ENCODE measurements around the gene OR2T1. TPM values are rescaled to one million over a fixed set of nuclear protein-coding genes. Genes with fewer than 3 reads are reported as not detected.

Gene OR2T1
- total and polyA plus RNA-seq, 2 donors (not counting 1 experiment from before 2014, with no cell fraction given): not detected

- Histone ChIP-seq H3K4me1 (ENCODE audit: control insufficient read depth in 2 of 2, insufficient read depth in 2 of 2, low read length in 2 of 2) (no peaks in the 10 kb centered on the region), H3K4me3 (ENCODE audit: control extremely low read depth in 1 of 5, extremely low read depth in 1 of 5, insufficient read depth in 1 of 5, low read depth in 2 of 5, low read length in 4 of 5) (no peak overlapping the region), H3K9ac (ENCODE audit: low read length) (no peak overlapping the region), H4K20me1 (ENCODE audit: control insufficient read depth, insufficient read depth, low read length, poor library complexity, severe bottlenecking) (no peaks in the 10 kb centered on the region), H3K27me3 (replicated peaks in 1 of 4; ENCODE audit: control extremely low read depth in 1 of 4, control insufficient read depth in 3 of 4, insufficient read depth in 4 of 4, low read length in 3 of 4) (no peaks in the 10 kb centered on the region), H3K79me2 (ENCODE audit: control insufficient read depth, insufficient read depth, low read length) (no peaks in the 10 kb centered on the region), H3K36me3 (replicated peaks in 1 of 2; ENCODE audit: control extremely low read depth in 1 of 2, control insufficient read depth in 1 of 2, extremely low read depth in 1 of 2, insufficient read depth in 2 of 2, low read length in 1 of 2) (no peaks in the 10 kb centered on the region), H3K9me3 (ENCODE audit: control extremely low read depth in 1 of 3, control insufficient read depth in 2 of 3, insufficient read depth in 1 of 3, low read length in 2 of 3) (peaks cover 0 to 6% (median 4%) of the 10 kb centered on the region in 3 donors), H3K27ac (ENCODE audit: low read length in 2 of 2) (no peak overlapping the region), H2AFZ (ENCODE audit: insufficient read depth, low read depth, low read length, poor library complexity, severe bottlenecking) (no peak overlapping the region), H3K4me2 (replicated peaks; ENCODE audit: low read depth, low read length, poor library complexity, severe bottlenecking) (no peak overlapping the region)
- Mint-ChIP-seq H3K9me3 (ENCODE audit: insufficient read depth) (peaks cover 8% of the 10 kb centered on the region), H3K27ac (no peak overlapping the region), H3K27me3 (no peaks in the 10 kb centered on the region), H3K4me3 (no peak overlapping the region), H3K4me1 (no peaks in the 10 kb centered on the region)
- 90% methylated on average over 5 of the region's 8 CpGs for WGBS (ENCODE audit: insufficient coverage)
- DNase-seq: no peak
- intact Hi-C loops (cut with micrococcal nuclease): no loop called here
- no peak for ATAC-seq (ENCODE audit: low read depth)
- TF ChIP-seq EZH2 (IDR thresholded peaks at IDR 0.05; ENCODE audit: borderline replicate concordance, insufficient read depth, low read depth, low read length, poor library complexity, severe bottlenecking): no peak
- TF ChIP-seq, protein P1, sequence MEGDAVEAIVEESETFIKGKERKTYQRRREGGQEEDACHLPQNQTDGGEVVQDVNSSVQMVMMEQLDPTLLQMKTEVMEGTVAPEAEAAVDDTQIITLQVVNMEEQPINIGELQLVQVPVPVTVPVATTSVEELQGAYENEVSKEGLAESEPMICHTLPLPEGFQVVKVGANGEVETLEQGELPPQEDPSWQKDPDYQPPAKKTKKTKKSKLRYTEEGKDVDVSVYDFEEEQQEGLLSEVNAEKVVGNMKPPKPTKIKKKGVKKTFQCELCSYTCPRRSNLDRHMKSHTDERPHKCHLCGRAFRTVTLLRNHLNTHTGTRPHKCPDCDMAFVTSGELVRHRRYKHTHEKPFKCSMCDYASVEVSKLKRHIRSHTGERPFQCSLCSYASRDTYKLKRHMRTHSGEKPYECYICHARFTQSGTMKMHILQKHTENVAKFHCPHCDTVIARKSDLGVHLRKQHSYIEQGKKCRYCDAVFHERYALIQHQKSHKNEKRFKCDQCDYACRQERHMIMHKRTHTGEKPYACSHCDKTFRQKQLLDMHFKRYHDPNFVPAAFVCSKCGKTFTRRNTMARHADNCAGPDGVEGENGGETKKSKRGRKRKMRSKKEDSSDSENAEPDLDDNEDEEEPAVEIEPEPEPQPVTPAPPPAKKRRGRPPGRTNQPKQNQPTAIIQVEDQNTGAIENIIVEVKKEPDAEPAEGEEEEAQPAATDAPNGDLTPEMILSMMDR (IDR thresholded peaks at IDR 0.05): no peak
- ChIA-PET CTCF (no interaction called here), POLR2A (no interaction called here)
Measured at GRCh38 chr1:248406721-248407692, 4.2 kb downstream of the OR2T1 start.

DNA sequence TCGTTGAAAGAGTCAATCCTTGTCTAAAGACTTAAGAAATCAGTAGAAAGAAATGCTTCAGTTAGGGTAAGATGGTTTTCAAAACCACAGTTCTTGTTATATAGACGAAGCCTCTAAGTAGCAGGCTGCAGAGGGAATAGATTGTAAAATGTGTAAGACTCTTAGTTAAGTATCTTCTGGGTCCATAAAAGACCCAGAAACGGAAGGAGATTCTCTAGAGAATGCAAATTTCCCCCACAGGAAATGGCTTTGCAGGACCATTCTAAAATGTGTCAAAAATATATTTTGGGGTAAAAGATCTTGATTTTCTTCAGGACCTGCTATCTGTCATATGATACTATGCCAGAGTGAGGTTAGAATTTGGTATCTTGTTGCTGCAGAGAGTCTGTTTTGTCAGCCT, 13.4 kb downstream of the OR2T1 start:
- ATAC-seq (ENCODE audit: low read depth) (no peak), DNase-seq (no peak)
- CTCF ChIA-PET: no interaction called here
- Histone ChIP-seq H3K27ac (ENCODE audit: low read length in 2 of 2) (no peak overlapping the region), H2AFZ (ENCODE audit: insufficient read depth, low read depth, low read length, poor library complexity, severe bottlenecking) (peak overlapping the region; percentile 19), H3K36me3 (replicated peaks in 1 of 2; ENCODE audit: control extremely low read depth in 1 of 2, control insufficient read depth in 1 of 2, extremely low read depth in 1 of 2, insufficient read depth in 2 of 2, low read length in 1 of 2) (no peaks in the 10 kb centered on the region), H3K9ac (ENCODE audit: low read length) (no peak overlapping the region), H3K4me1 (ENCODE audit: control insufficient read depth in 2 of 2, insufficient read depth in 2 of 2, low read length in 2 of 2) (peaks cover 6 to 8% of the 10 kb centered on the region in 2 donors), H3K4me3 (ENCODE audit: control extremely low read depth in 1 of 5, extremely low read depth in 1 of 5, insufficient read depth in 1 of 5, low read depth in 2 of 5, low read length in 4 of 5) (no peak overlapping the region), H3K79me2 (ENCODE audit: control insufficient read depth, insufficient read depth, low read length) (no peaks in the 10 kb centered on the region), H3K27me3 (replicated peaks in 1 of 4; ENCODE audit: control extremely low read depth in 1 of 4, control insufficient read depth in 3 of 4, insufficient read depth in 4 of 4, low read length in 3 of 4) (no peaks in the 10 kb centered on the region), H3K4me2 (replicated peaks; ENCODE audit: low read depth, low read length, poor library complexity, severe bottlenecking) (no peak overlapping the region), H4K20me1 (ENCODE audit: control insufficient read depth, insufficient read depth, low read length, poor library complexity, severe bottlenecking) (no peaks in the 10 kb centered on the region), H3K9me3 (ENCODE audit: control extremely low read depth in 1 of 3, control insufficient read depth in 2 of 3, insufficient read depth in 1 of 3, low read length in 2 of 3) (peaks cover 2 to 20% (median 13%) of the 10 kb centered on the region in 3 donors)
- POLR2A ChIA-PET: no interaction called here
- WGBS (ENCODE audit: insufficient coverage): 46% methylated on average over 3 of the region's 3 CpGs
- Mint-ChIP-seq H3K4me1 (peaks cover 13% of the 10 kb centered on the region), H3K27me3 (no peaks in the 10 kb centered on the region), H3K4me3 (no peak overlapping the region), H3K27ac (no peak overlapping the region), H3K9me3 (ENCODE audit: insufficient read depth) (peaks cover 3% of the 10 kb centered on the region)
- intact Hi-C loops (cut with micrococcal nuclease): no loop called here
- TF ChIP-seq, protein P1 (IDR thresholded peaks at IDR 0.05): no peak
- TF ChIP-seq EZH2 (IDR thresholded peaks at IDR 0.05; ENCODE audit: borderline replicate concordance, insufficient read depth, low read depth, low read length, poor library complexity, severe bottlenecking): no peak

All from B cell (primary cell).